Right renal pelvis (tissue), 4 donors: ENCODE results near the gene TMEM39B. TPM values are rescaled to one million over a fixed set of nuclear protein-coding genes. Genes with fewer than 3 reads are reported as not detected.

ENCODE experiments used
- DNase-seq, 4 donors: peaks; one replicate each; pipeline ENCODE4 v3.0.0-alpha.2; 2013; ENCODE audit warnings: low read depth in 4 of 4, low spot score in 3 of 4, missing footprints in 1 of 4
- polyA plus RNA-seq, 4 donors: library from polyadenylated mRNA; unstranded; fragments of 120-200 nt; gene quantifications; one replicate each; pipeline ENCODE4 v1.2.1, GENCODE V29; 2013; ENCODE audit not compliant: insufficient read length in 4 of 4

The TMEM39B gene
- polyA plus RNA-seq, 4 donors, result 19.7 to 22.1 (median 19.9) TPM

GRCh38 chr1:32150847-32151246, 78.1 kb downstream of the TMEM39B start:
- no peak for DNase-seq

- DNase-seq, result peak in 1 of 4 donors; percentile 25
These were observed 78.6 kb downstream of the TMEM39B start for GRCh38 chr1:32151319-32151787.

Other genes with a start within 250 kb of the TMEM39B start
- gene PTP4A2, start 134.6 kb upstream of the TMEM39B start, polyA plus RNA-seq, result 100 to 1,000 TPM; 212 to 247 (median 238) TPM
- 100 to 1,000 TPM; 258 to 297 (median 282) TPM for gene KHDRBS1, start 59.1 kb upstream of the TMEM39B start, polyA plus RNA-seq
- 10 to 100 TPM; 33.4 to 42.0 (median 38.4) TPM for gene KPNA6, start 35.1 kb downstream of the TMEM39B start, polyA plus RNA-seq
- 10 to 100 TPM; 41.6 to 48.3 (median 45.7) TPM for gene TXLNA, start 106.7 kb downstream of the TMEM39B start, polyA plus RNA-seq
- gene CCDC28B, start 127.7 kb downstream of the TMEM39B start, polyA plus RNA-seq, result 10 to 100 TPM; 20.6 to 26.3 (median 22.2) TPM
- gene IQCC, start 132.7 kb downstream of the TMEM39B start, polyA plus RNA-seq, result 1 to 10 TPM; 7.3 to 7.9 (median 7.8) TPM
- gene DCDC2B, start 136.2 kb downstream of the TMEM39B start, polyA plus RNA-seq, result under 1 TPM; 0.62 to 0.96 (median 0.72) TPM
- gene TMEM234, start 149.4 kb downstream of the TMEM39B start, polyA plus RNA-seq, result 10 to 100 TPM; 21.0 to 24.4 (median 23.3) TPM
- 100 to 1,000 TPM; 173 to 190 (median 177) TPM for gene EIF3I, start 149.5 kb downstream of the TMEM39B start, polyA plus RNA-seq
- gene FAM167B, start 174.3 kb downstream of the TMEM39B start, polyA plus RNA-seq, result 10 to 100 TPM in 3 of 4 donors, 1 to 10 TPM in 1; 8.4 to 11.1 (median 10.7) TPM
- gene LCK, start 178.3 kb downstream of the TMEM39B start, polyA plus RNA-seq, result 1 to 10 TPM; 4.2 to 6.7 (median 5.2) TPM
- 100 to 1,000 TPM; 162 to 193 (median 179) TPM for gene HDAC1, start 219.1 kb downstream of the TMEM39B start, polyA plus RNA-seq